Measurements from ENCODE around the gene PLEKHG3.

GRCh38 chr14:64733899-64734298 lies 29.7 kb downstream of the PLEKHG3 start:
- TF ChIP-seq CTCF (IDR thresholded peaks at IDR 0.05; ENCODE audit: low read depth, low read length, missing input control) (no peak), RAD21 (IDR thresholded peaks at IDR 0.05) (no peak), NR2F2 (IDR thresholded peaks at IDR 0.05) (no peak), EGR1 (IDR thresholded peaks at IDR 0.05; ENCODE audit: low read depth in 2 of 2) (no peak), ATF3 (IDR thresholded peaks at IDR 0.05) (no peak), JUND (IDR thresholded peaks at IDR 0.05) (no peak), MAX (IDR thresholded peaks at IDR 0.05) (no peak), HNF4G (IDR thresholded peaks at IDR 0.05) (no peak), TAF1 (conservative IDR thresholded peaks at IDR 0.05) (no peak)
- TF ChIP-seq, protein P1, sequence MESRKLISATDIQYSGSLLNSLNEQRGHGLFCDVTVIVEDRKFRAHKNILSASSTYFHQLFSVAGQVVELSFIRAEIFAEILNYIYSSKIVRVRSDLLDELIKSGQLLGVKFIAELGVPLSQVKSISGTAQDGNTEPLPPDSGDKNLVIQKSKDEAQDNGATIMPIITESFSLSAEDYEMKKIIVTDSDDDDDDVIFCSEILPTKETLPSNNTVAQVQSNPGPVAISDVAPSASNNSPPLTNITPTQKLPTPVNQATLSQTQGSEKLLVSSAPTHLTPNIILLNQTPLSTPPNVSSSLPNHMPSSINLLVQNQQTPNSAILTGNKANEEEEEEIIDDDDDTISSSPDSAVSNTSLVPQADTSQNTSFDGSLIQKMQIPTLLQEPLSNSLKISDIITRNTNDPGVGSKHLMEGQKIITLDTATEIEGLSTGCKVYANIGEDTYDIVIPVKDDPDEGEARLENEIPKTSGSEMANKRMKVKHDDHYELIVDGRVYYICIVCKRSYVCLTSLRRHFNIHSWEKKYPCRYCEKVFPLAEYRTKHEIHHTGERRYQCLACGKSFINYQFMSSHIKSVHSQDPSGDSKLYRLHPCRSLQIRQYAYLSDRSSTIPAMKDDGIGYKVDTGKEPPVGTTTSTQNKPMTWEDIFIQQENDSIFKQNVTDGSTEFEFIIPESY (IDR thresholded peaks at IDR 0.05) = no peak

All from liver (tissue), 3 donors.